ENCODE measurements around the gene OR13C8.
"Not testable (repeated sequence)": the region's sequence is repeated elsewhere in the genome, so short reads cannot be mapped to it uniquely, and the experiment has no call there.

The OR13C8 gene

GRCh38 chr9:104568868-104569267 lies at the start of gene OR13C8:
OR13C8 (plus strand) TSS chr9:104569168; CDS start chr9:104569168, 0 bp downstream.
- DNase-seq, result no peak

- DNase-seq, result not testable (repeated sequence)
Measured at GRCh38 chr9:104520241-104520640, 48.7 kb upstream of the OR13C8 start.

- DNase-seq, result no peak
Measured at GRCh38 chr9:104527109-104527508, 41.9 kb upstream of the OR13C8 start, which contains the start of gene OR13C4. OR13C4 (minus strand) TSS chr9:104527209; CDS start chr9:104527209, 0 bp downstream.

- no peak for DNase-seq
Measured at GRCh38 chr9:104536756-104537155, 32.2 kb upstream of the OR13C8 start, which contains the start of gene OR13C3. OR13C3 (minus strand) TSS chr9:104536856; CDS start chr9:104536723, 133 bp downstream.

GRCh38 chr9:104539275-104539674 lies 29.7 kb upstream of the OR13C8 start:
- no peak for DNase-seq

- DNase-seq, result no peak
Measured at GRCh38 chr9:104544644-104545043, 24.3 kb upstream of the OR13C8 start.

GRCh38 chr9:104553261-104553660 lies 15.7 kb upstream of the OR13C8 start:
- DNase-seq, result no peak

GRCh38 chr9:104555521-104555920 lies 13.4 kb upstream of the OR13C8 start:
- DNase-seq, result no peak

GRCh38 chr9:104556830-104557634 lies 11.9 kb upstream of the OR13C8 start:
- DNase-seq, result no peak

- no peak for DNase-seq
Measured at GRCh38 chr9:104564358-104564757, 4.6 kb upstream of the OR13C8 start.

GRCh38 chr9:104572612-104573011 lies 3.6 kb downstream of the OR13C8 start:
- no peak for DNase-seq

GRCh38 chr9:104575456-104575855 lies 6.5 kb downstream of the OR13C8 start:
- no peak for DNase-seq

GRCh38 chr9:104577263-104577662 lies 8.3 kb downstream of the OR13C8 start:
- no peak for DNase-seq

- no peak for DNase-seq
Measured at GRCh38 chr9:104580562-104580961, 11.6 kb downstream of the OR13C8 start.

GRCh38 chr9:104586496-104587180 lies 17.7 kb downstream of the OR13C8 start:
- DNase-seq, result no peak

GRCh38 chr9:104589626-104590025 lies 20.7 kb downstream of the OR13C8 start:
- DNase-seq, result no peak

GRCh38 chr9:104598749-104599148 lies 29.8 kb downstream of the OR13C8 start:
- DNase-seq, result not testable (repeated sequence)

GRCh38 chr9:104599313-104599712 lies 30.3 kb downstream of the OR13C8 start, which contains the start of gene OR13C5:
OR13C5 (minus strand) TSS chr9:104599413; CDS start chr9:104599413, 0 bp downstream.
- DNase-seq, result not testable (repeated sequence)

- no peak for DNase-seq
Measured at GRCh38 chr9:104604801-104605200, 35.8 kb downstream of the OR13C8 start.

- DNase-seq, result not testable (repeated sequence)
Measured at GRCh38 chr9:104605527-104605926, 36.6 kb downstream of the OR13C8 start, which contains the start of gene OR13C2. OR13C2 (minus strand) TSS chr9:104605627; CDS start chr9:104605627, 0 bp downstream.

- DNase-seq, result no peak
Measured at GRCh38 chr9:104606152-104606551, 37.2 kb downstream of the OR13C8 start.

- DNase-seq, result no peak
Measured at GRCh38 chr9:104608336-104608735, 39.4 kb downstream of the OR13C8 start.

GRCh38 chr9:104611213-104611612 lies 42.2 kb downstream of the OR13C8 start:
- DNase-seq, result no peak

GRCh38 chr9:104617418-104617817 lies 48.5 kb downstream of the OR13C8 start:
- DNase-seq, result no peak
